ENCODE measurements around the gene VWA2. TPM values are rescaled to one million over a fixed set of nuclear protein-coding genes. Genes with fewer than 3 reads are reported as not detected.

VWA2 gene
- total RNA-seq, 2 experiments from 2014 or later = not detected

DNA sequence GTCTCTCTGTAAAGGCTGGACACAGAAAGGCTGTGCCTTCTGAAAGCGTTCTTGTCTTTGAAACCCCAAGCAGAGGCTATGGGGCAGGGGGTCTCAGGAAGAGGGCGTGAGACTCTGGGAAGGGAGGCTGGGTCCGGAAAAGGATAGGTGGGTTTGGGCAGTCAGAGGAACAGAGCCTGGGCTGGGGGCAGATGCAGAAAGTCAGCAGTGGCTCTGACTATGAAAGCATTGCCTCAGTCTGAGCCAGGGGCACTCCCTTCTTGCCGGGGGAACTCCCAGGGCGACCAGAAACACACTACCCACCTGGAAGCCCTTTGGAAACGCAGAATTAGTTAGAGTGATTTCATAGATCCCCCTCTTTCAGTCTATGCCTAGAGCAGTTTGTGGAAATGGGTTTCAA is 72.0 kb downstream of the VWA2 start:
- POLR2A ChIA-PET = no interaction called here
- Mint-ChIP-seq H3K4me1 (ENCODE audit: low read depth) (no peaks in the 10 kb centered on the region), H3K4me3 (no peak overlapping the region), H3K27me3 (no peaks in the 10 kb centered on the region), H3K36me3 (ENCODE audit: low read depth) (no peaks in the 10 kb centered on the region), H3K27ac (no peak overlapping the region), H3K9me3 (no peaks in the 10 kb centered on the region)
- intact Hi-C loops (cut with DNase I, micrococcal nuclease) = no loop called here
- TF ChIP-seq, protein P1, sequence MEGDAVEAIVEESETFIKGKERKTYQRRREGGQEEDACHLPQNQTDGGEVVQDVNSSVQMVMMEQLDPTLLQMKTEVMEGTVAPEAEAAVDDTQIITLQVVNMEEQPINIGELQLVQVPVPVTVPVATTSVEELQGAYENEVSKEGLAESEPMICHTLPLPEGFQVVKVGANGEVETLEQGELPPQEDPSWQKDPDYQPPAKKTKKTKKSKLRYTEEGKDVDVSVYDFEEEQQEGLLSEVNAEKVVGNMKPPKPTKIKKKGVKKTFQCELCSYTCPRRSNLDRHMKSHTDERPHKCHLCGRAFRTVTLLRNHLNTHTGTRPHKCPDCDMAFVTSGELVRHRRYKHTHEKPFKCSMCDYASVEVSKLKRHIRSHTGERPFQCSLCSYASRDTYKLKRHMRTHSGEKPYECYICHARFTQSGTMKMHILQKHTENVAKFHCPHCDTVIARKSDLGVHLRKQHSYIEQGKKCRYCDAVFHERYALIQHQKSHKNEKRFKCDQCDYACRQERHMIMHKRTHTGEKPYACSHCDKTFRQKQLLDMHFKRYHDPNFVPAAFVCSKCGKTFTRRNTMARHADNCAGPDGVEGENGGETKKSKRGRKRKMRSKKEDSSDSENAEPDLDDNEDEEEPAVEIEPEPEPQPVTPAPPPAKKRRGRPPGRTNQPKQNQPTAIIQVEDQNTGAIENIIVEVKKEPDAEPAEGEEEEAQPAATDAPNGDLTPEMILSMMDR (IDR thresholded peaks at IDR 0.05) = no peak
- no peaks in the 10 kb centered on the region for H3K27me3 ChIP-seq (ENCODE audit: control insufficient read depth in 1 of 2, insufficient read depth in 2 of 2, low read length in 2 of 2)
- no peaks in the 10 kb centered on the region for H3K36me3 ChIP-seq (ENCODE audit: insufficient read depth, low read length)
- DNase-seq (no peak), ATAC-seq (ENCODE audit: poor library complexity) (no peak)
- H3K4me3 ChIP-seq (ENCODE audit: low read length) = no peak overlapping the region
- CTCF ChIA-PET = no interaction called here
- no peak overlapping the region for H3K27ac ChIP-seq (ENCODE audit: low read depth in 1 of 2, low read length in 2 of 2)
- H3K9me3 ChIP-seq (ENCODE audit: control insufficient read depth in 1 of 2, insufficient read depth in 1 of 2, low read length in 2 of 2) = peaks cover 0 to 5% of the 10 kb centered on the region in 2 experiments
- no peaks in the 10 kb centered on the region for H3K4me1 ChIP-seq (ENCODE audit: insufficient read depth, low read length)

DNA sequence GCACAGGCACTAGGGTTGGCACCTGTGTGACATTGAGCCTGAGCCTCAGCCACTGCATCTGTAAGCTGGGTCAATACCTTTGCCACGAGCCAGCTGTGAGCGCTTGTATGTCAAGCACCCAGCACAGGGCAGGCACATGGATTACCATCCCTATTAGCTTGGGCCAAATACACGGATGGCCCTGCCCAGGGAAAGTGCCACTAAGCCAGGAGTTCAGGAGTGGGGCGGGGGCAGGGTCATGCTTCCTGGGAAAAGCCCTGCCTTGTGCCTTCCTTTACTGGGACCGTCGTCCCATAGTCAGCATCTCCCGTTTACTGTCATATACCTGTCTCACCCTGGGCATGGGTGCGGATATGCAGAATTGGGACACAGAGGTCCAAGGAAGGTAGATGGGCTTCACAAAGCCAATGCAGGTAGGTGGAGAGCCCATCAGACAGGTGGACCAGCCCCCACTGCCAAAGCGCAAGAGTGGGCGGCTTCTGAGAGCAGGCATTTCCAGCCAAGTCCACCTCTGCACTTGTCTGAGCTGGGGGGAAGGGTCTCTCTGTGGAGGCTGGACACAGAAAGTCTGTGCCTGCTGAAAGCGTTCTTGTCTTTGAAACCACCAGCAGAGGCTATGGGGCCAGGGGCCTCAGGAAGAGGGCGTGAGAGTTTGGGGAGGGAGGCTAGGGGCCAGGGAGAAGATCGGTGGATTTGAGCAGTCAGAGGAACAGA is 72.6 kb downstream of the VWA2 start:
- H3K27ac ChIP-seq (ENCODE audit: low read depth in 1 of 2, low read length in 2 of 2) = no peak overlapping the region
- no peaks in the 10 kb centered on the region for H3K4me1 Mint-ChIP-seq (ENCODE audit: low read depth)
- no peak overlapping the region for H3K27ac Mint-ChIP-seq
- no peaks in the 10 kb centered on the region for H3K27me3 Mint-ChIP-seq
- TF ChIP-seq, protein P1 (IDR thresholded peaks at IDR 0.05) = no peak
- ATAC-seq (ENCODE audit: poor library complexity) (no peak), DNase-seq (no peak)
- no peaks in the 10 kb centered on the region for H3K36me3 Mint-ChIP-seq (ENCODE audit: low read depth)
- no peaks in the 10 kb centered on the region for H3K36me3 ChIP-seq (ENCODE audit: insufficient read depth, low read length)
- ChIA-PET CTCF (no interaction called here), POLR2A (no interaction called here)
- no peaks in the 10 kb centered on the region for H3K27me3 ChIP-seq (ENCODE audit: control insufficient read depth in 1 of 2, insufficient read depth in 2 of 2, low read length in 2 of 2)
- peaks cover 0 to 5% of the 10 kb centered on the region in 2 experiments for H3K9me3 ChIP-seq (ENCODE audit: control insufficient read depth in 1 of 2, insufficient read depth in 1 of 2, low read length in 2 of 2)
- H3K9me3 Mint-ChIP-seq = no peaks in the 10 kb centered on the region
- H3K4me1 ChIP-seq (ENCODE audit: insufficient read depth, low read length) = no peaks in the 10 kb centered on the region
- intact Hi-C loops (cut with DNase I, micrococcal nuclease) = no loop called here
- H3K4me3 Mint-ChIP-seq = no peak overlapping the region
- no peak overlapping the region for H3K4me3 ChIP-seq (ENCODE audit: low read length)

DNA sequence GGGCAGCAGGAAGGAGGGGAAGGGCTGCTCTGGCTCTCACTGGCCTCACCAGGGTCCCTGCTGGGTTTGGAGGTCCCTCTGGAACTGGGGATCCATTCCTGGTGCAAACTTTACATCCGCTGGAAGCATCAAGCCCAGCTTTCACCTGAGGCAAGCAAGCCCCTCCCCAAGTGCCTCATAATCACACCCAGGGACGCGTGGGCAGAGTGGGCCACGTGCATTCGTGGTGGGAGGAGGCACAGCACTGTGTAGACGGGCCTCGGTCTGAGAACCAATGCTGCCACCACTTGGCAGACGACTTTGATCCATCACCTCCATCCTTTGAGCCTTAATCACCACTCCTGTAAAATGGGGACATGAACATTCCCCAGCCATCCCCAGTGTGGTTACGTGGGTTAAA is 74.1 kb downstream of the VWA2 start:
- Histone ChIP-seq H3K4me3 (ENCODE audit: low read length) (no peak overlapping the region), H3K36me3 (ENCODE audit: insufficient read depth, low read length) (no peaks in the 10 kb centered on the region), H3K4me1 (ENCODE audit: insufficient read depth, low read length) (no peaks in the 10 kb centered on the region), H3K9me3 (ENCODE audit: control insufficient read depth in 1 of 2, insufficient read depth in 1 of 2, low read length in 2 of 2) (peaks cover 0 to 5% of the 10 kb centered on the region in 2 experiments), H3K27ac (ENCODE audit: low read depth in 1 of 2, low read length in 2 of 2) (no peak overlapping the region), H3K27me3 (ENCODE audit: control insufficient read depth in 1 of 2, insufficient read depth in 2 of 2, low read length in 2 of 2) (no peaks in the 10 kb centered on the region)
- no peaks in the 10 kb centered on the region for H3K9me3 Mint-ChIP-seq
- H3K27ac Mint-ChIP-seq = no peak overlapping the region
- intact Hi-C loops (cut with DNase I, micrococcal nuclease) = no loop called here
- no peaks in the 10 kb centered on the region for H3K4me1 Mint-ChIP-seq (ENCODE audit: low read depth)
- TF ChIP-seq, protein P1 (IDR thresholded peaks at IDR 0.05) = no peak
- CTCF ChIA-PET = interaction anchor here (1.0 kb wide), 1 partner anchor 10 kb away, joined by 3 read pairs; no protein-coding TSS in a partner anchor
- POLR2A ChIA-PET = no interaction called here
- no peaks in the 10 kb centered on the region for H3K36me3 Mint-ChIP-seq (ENCODE audit: low read depth)
- DNase-seq (no peak), ATAC-seq (ENCODE audit: poor library complexity) (no peak)
- no peaks in the 10 kb centered on the region for H3K27me3 Mint-ChIP-seq
- H3K4me3 Mint-ChIP-seq = no peak overlapping the region

All from CD4-positive, alpha-beta T cell (primary cell).